Stimulated activated CD8-positive, alpha-beta memory T cell treated with anti-CD3 and anti-CD28 coated beads, Interleukin-4, amount 100 ng/mL, for 4 hours (primary cell): ENCODE measurements around the gene LEMD3.

ENCODE experiments used
- DNase-seq, 2 donors: peaks; one replicate each; pipeline ENCODE4 v3.0.0-alpha.2; 2020; ENCODE audit warnings: low read depth in 2 of 2, low spot score in 1 of 2

Gene LEMD3

DNA sequence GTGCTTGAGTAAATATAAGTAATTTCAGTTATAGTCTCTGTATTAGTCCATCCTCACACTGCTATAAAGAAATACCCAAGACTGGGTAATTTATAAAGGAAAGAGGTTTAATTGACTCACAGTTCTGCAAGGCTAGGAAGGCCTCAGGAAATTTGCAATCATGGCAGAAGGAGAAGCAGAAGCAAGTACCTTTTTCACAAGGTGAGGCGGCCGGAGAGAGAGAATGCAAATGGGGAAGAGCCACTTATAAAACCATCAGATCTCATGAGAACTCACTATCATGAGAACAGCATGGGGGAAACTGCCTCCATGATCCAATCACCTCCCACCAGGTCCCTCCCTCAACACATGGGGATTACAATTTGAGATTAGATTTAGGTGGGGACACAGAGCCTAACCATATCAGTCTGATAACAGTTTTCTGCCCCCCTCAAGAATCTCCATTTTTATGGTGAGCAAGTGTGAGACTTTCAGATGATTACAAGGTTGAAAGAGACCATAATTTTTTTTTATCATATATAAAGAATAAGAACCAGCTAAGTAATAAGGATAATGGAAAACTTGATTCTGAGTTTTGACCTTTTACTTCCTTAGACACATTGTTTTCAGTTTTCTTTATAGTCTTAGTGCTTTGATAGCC is 35.6 kb downstream of the LEMD3 start:
- no peak for DNase-seq

DNA sequence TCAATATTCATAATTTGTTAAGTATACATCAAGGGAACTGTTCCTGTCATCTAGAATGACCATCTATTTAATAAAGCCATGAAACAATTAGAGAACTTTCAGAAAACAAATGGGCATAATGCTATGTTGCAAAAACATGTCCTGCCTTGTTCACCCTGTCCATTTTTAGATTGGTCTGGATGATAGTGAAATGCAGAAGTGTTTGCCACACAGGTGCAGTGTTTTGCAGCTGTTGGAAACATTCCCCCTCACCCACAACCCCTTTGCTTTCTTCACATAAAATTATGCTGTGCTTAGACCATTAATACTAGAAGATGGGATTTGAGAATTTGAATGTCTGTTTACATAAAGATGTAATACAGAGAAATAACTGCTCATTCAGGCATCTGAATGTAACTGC is 36.5 kb downstream of the LEMD3 start:
- no peak for DNase-seq

DNA sequence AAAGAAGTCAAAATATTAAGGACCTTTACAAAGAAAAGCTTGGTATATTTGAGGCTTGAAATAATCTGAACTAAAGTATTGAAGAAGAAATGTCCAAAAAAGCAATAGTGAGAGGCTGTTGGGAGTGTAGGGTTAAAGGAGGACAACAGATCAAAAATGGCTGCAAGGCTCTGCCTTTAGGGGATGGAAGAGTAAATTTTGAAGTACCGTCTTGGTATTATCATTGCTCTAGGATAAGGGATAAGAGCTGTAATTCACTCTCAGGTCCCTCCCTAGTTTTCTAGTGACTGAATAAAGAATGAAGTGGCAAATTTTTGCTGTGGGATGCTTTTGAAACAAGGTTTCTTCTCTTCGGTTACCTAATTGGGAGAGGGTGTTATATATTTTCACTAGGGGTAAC is 38.7 kb downstream of the LEMD3 start:
- DNase-seq = no peak

DNA sequence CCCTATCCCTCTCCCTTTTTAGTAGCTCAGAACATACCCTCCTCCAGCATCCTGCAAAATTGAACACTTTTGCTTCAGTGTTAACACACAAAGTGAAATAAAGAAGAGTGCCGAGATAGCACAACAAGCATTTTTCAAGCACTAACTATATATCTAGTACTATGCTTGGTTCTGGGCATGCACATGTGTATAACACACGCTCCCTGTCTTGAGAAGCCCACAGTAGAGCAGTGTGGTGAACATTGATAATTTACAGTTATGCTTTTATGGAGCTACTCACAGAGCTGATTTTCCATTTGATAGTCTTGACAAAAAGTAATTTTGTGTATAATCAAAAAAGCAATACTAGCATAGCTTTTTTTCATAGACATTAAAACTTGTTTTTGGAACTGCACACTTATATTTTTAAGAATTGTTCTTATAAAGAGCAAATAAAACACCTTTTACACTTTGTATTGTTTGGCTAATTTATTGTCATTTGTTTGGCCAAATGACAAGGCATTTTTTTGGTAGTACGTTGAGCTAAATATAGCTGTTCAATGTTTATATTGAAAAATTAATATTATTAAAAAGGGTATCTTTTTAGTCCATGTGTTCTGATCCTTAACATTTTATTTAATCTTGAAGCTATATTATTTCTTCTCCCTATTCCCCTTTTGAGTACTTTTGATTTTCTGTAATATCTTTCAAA is 39.7 kb downstream of the LEMD3 start:
- DNase-seq = no peak

DNA sequence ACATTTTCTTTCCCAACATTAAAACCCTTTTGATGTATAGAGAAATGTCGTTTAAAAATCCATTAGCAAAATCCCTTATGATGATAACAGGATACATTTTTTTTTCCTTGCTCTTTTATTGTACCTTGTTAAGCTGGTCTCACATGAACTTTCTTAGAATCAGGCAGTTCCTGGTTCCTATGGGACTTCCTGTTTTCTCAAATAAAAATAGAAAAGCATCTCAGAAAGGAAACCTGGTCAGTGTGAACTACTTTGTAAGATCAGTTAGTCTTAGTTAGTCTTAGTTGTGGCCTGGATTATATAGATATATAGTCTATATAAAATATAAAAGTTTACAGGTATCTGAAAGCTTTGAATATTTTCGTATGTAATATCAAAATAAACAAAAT is 40.3 kb downstream of the LEMD3 start:
- DNase-seq = no peak

DNA sequence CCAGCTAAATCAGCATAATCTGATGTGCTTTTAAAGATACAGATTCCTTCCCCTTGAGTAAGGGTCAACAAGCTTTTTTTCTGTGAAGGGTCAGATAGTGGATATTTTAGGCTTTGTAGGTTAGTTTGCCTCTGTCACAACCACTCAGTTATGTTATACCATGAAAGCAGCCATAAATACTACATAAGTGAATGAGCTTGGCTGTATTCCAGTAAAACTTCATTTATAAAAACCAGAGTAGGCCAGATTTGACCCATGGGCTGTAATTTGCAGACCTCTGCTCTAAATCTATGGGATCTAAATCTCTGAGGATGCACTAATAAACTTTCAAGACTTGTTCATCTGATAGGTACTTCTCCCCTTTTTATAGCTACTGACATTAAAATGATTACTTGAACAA is 47.7 kb downstream of the LEMD3 start:
- DNase-seq = no peak

DNA sequence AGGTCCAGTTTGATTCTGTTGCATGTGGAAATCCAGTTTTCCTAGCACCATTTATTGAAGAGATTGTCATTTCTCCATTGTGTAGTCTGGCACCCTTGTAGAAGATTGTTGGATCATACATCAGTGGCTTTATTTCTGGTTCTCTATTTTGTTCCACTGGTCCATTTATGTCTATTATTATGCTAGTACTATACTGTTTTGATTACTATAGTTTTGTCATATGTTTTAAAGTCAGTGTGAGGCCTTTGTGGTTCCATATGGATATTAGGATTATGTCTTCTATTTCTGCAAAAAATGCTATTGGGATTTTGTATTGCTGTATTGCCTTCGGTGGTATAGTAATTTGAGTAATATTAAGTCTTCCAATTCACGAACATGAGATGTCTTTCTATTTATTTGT is 51.4 kb downstream of the LEMD3 start:
- DNase-seq = no peak

DNA sequence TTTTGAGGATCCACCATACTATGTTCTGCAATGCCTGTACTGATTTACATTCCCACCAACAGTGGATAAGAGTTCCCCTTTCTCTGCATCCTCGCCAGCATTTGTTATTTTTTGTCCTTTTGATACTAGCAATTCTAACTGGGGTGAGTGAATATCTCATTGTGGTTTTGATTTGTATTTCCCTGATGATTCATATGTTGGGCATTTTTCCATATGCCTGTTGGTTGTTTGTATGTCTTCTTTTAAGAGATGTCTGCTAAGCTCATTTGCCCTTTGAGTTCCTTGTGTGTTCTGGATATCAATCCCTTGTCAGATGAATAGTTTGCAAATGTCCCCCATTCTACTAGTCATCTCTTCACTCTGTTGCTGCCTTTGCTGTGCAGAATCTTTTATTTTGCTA is 60.1 kb downstream of the LEMD3 start:
- no peak for DNase-seq

DNA sequence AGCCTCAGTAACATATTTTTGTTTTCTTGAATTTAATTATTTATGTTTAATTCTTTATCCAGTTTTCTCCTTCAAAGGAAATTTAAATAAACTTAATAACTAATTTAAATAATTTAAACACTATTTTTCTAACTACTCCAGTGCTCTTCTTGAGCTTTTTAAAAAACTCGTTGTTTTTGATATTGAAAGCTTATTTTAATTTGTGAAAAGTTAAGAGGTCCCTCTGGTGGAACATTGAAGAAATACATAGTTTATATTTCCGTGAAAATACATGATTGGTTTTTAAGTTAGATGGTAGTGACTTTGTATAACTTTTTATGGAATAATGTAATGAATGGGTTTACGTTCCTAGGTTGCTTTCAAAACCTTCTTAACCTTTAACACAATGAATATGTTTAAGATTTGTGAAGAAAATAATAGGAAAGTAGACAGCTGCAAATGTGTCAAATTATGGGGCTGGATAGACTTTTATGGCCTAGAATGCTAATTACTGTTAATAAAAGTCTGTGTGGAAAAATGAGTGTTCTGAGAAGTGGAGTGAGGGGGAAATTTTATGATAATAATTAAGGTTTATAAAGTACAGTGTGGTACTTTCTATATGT is 63.2 kb downstream of the LEMD3 start:
- DNase-seq = no peak

DNA sequence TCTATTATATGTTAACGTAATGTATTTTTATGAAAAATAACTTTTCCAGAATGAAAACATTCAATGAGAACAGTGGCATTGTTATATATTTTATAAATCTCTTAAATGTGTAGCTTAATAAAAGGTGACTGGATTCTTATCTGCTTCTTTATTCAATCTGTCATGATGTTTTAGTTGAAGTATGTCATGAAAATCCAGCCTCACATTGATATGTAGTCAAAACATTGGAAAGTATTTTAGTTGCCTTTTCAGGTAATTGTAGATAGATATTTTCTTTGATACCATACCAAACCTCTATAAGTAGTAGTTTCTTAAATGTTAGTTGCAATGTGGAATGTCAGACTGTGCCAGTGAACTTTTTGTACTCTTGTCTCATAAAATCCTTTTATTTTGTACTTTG is 67.8 kb downstream of the LEMD3 start:
- DNase-seq = no peak

DNA sequence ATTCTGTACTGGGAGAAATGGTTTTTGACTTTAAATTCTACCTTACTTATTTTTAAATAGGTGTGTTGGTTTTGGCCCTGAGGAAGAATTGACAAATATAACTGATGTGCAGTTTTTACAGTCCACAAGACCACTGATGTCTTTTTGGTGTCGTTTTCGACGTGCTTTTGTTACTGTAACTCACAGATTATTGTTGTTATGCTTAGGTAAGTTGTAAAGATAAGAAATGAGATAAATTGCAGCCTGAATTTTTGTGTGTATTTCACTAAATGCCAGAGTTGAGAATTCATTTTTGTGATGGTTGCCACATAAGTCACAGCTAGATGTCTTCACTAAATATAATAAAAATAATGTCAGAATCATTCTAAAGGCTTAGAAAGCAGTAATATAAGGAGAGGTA is 69.2 kb downstream of the LEMD3 start:
- no peak for DNase-seq

DNA sequence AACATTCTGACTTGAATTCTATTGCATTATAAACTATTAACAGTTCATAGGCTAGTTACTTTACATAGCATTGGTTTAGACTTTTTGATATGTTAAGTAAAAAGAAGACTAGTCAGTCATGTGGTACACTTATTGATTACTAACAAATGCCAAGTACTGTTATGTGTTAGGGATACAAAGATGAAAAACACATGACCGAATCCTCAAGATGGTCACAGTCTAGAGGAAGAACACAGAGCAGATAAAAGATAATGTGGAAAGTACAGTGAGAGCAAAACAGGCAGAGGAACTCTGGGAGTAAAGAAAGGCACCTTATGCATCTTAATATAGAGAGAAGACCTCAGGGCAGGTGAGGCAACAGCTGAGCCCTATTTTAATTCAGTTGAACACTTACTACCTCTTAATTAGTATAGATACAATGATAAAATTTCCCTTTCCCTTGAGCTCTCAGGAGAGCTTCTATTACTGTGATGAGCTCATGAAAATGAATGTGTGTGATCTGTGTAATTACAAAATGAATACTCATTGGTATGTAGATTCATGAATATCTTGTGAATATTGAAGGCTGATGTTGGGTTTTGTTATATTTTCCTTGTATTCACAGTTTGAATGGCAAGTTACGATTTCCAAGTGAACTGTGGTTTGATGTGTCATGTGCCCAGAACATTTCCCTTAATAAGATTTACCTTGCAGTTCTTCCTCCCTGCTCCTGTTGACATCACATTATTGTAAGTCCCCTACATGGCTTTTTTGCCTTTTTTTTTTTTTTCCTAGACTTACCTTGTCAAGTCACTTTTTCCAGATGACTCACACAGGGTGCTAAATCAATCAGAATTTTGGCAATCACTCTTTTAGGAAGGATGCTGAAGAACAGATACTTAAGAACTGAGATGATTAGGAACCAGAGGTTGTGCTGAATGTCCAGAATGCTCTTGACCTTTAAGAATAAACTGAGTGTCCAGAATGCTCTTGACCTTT is 79.6 kb downstream of the LEMD3 start:
- no peak for DNase-seq

DNA sequence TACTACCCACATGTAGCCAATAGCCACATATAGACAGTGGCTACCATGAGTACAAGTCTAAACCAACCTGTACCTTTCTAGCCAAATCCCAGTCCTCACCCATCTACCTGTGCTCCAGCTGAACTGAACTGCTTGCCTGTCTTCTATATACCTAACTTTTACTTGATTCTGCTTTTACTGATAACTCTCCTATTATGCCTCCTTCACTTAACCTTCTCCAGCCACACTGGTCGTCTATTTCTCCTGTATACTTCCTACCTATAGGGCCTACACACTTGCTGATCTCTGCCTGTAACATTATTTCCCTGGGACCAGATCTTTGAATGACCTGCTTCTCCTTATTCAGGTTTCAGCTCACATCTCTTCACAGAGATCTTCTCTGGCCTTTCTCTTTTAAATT is 83.1 kb downstream of the LEMD3 start:
- no peak for DNase-seq

DNA sequence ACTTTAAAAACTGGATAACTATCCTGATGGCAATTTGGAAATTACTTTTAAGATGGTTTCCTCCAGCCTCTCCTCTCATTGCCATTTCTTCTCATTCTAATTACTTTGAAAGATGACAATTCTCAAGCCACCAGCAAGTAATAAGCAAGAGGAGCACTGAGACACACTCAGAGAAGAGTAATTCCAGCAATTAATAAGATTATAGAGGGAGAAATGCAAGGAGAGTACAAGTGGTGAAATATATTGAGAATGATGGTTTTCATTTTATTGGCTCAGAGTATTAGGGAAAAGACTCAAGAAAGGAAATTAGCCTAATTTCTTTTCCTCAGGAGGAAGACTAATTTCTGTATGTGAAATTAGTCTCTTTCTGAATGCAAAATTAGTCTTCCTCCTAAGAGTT is 88.6 kb downstream of the LEMD3 start:
- DNase-seq = no peak

DNA sequence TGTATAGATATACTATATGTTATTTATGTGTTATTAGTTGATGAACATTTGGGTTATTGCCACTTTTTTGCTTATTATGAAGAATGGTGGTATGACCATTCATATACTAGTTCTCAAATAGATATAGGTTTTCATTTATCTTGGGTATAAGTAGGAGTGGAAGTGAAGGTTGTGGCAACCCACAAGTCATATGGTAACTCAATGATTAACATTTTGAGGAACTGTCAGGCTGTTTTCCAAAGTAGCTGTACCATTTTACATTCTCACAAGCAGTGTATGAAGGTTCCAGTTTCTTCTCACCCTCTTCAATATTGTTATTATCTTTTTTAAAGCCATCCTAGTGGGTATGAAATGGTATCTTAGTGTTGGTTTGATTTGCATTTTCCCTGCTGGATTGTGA is 90.1 kb downstream of the LEMD3 start:
- DNase-seq = no peak

DNA sequence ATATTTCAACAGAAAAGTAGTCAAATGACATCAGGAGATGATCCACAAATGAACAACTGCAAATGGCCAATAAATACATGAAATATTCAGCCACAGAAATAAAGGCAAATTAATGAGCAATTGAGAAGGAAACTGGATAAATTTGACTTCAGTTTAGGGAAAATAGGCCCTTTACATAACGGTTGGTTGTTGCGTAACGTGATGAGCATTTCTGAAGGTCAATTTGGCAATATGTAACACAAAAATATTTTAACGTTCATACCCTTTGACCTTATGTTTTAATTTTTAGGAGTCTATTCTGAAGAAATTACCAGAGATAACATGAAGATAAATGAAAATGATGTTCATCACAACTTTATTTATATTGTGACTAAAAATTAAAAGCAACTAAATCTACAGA is 94.4 kb downstream of the LEMD3 start:
- no peak for DNase-seq

DNA sequence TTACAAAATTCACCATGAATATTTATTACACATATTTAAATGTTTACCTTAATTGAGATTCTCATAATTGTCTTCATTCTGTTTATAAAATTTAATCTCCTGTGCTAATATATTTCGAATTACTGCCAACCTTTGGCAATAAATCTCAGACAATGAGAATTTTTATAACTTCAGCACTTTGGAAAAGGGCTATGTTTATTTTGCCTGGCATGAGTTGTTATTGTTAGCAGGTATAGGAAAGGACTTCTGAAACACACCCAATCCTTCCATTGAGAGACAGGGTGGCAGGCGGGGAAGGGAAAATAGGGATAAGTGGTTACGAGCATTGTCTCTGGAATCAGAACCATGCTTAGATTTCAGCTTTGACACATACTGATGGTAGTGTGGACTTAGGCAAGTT is 97.0 kb downstream of the LEMD3 start:
- DNase-seq = no peak

DNA sequence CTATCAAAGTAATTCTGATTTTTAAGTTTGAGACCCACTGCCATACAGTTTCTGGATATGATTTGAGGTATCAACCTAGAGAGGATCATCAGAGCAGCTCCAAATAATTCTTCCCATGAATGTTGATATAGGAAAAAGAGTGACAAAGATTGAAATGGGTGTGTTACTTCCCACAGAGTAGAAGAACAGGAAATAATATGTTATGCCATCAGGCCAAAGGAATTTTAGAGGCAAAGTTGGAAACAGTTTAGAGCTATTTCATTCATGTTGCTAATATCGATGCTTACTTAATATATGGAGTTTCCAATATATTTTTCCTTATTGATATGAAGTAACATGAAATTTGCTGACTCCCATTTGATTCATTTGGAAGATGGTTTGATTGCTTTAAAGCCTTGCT is 100.2 kb downstream of the LEMD3 start:
- DNase-seq = no peak

DNA sequence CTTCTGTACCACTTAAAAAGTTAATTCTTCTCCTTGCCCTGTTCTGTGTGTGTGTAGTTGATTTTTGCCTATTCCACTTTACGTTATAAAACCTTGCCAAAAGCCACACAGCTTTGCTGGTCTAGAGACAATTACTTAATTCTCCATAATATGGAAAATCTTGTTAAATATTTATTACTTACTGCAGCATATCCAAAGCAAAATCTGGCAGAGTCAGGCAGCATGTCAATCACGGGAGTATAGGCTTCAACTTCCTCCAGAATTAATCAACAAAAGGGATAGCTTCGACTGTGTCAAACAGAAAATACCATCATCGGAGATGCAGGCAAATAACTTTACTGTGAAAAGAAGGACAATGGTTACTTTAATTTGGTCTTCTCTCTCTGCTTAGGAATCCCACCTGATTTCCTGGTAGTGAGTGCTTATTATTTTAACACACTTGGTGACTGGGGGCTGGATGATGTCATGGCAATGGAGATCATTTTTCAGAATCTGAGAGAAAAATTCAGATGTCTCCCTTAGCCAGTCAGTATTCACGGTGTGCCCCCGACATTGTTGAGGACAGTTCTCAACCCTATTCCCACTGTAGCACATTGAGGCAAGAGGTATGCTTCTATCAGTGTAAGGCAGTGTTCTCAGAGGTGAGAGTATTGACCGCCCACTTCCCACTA is 105.4 kb downstream of the LEMD3 start:
- no peak for DNase-seq

DNA sequence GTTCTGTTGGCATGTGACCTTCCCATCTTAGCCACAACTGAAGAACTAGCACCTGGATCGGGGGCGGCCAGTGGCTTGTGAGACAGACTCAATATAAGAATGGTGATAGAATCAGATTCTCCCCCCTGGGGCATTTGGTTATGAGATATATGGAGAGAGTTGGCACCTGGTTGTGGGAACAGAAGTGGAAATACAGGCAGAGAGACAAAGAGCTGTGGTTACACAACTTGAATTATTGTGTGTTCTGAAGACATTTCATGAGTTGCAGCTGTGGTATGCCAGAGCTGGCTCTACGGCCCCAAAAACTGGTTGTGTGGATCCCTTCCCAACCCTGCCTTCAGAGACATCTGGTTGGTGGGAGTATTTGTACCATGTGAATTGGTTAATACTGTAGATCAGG is 106.2 kb downstream of the LEMD3 start:
- no peak for DNase-seq

DNA sequence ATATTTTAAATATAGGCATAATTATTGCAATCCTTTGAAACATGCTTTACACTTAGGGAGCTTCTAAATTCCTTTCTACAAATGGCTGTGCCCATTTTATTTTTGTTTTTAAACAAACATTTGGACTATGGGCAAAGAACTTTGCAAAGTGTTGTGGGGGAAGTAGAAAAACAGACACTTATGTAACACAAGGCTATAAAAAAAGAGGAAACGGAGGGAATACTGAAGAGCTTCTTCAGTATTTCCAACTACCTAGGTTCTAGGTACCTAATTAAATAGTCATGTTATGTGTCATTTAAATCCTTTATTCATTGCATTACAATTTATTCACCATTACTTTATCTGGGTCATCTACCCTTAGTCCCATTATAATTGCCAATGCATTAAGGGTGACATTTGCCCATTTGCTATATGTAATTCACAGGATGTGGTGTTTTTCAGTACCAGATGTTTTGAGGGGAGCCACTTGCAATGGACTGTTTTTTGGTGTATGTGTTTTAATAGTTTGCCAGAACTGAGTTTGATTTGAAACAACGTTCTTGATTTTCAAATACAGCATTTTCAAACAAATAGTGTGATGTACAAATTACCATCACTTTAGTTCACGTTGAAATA is 107.6 kb downstream of the LEMD3 start:
- no peak for DNase-seq
